Small intestine (tissue), 7 donors: ENCODE results near the gene ASPHD2. TPM values are rescaled to one million over a fixed set of nuclear protein-coding genes. Genes with fewer than 3 reads are reported as not detected.
A peak's percentile ranks its signal among the peaks of the same experiment; 100 is the strongest.

ENCODE experiments used
- DNase-seq, 2 donors: peaks; one replicate each; pipeline versions ENCODE4 v3.0.0 to v3.0.0-alpha.2; 2013
- FAIRE-seq: peaks from 2 replicates; lab custom pipeline; 2012; peaks lifted over from hg19 to GRCh38; lab: Jason Lieb, UNC
- H3K27ac ChIP-seq, 3 donors: one replicate each; pipeline ENCODE4 v1.5.1; 2013; ENCODE audit warnings: low read length in 2 of 3, mild to moderate bottlenecking in 2 of 3, control low read depth in 1 of 3, inconsistent platforms in 1 of 3, low read depth in 1 of 3, moderate library complexity in 1 of 3
- H3K27me3 ChIP-seq, 3 donors: one replicate each; pipeline ENCODE4 v1.6.1; 2013; ENCODE audit warnings: low read length in 3 of 3, inconsistent platforms in 1 of 3; ENCODE audit not compliant: control insufficient read depth in 3 of 3, insufficient read depth in 3 of 3
- H3K36me3 ChIP-seq, 3 donors: one replicate each; pipeline ENCODE4 v1.6.1; 2013; ENCODE audit warnings: low read length in 3 of 3, inconsistent platforms in 1 of 3, low read depth in 1 of 3, mild to moderate bottlenecking in 1 of 3, moderate library complexity in 1 of 3; ENCODE audit not compliant: control insufficient read depth in 3 of 3, insufficient read depth in 2 of 3
- H3K4me1 ChIP-seq, 3 donors: one replicate each; pipeline ENCODE4 v1.6.1; 2013; ENCODE audit warnings: low read length in 2 of 3, inconsistent platforms in 1 of 3, low read depth in 1 of 3, mild to moderate bottlenecking in 1 of 3, moderate library complexity in 1 of 3; ENCODE audit not compliant: control insufficient read depth in 3 of 3, insufficient read depth in 2 of 3
- H3K4me3 ChIP-seq, 3 donors: one replicate each; pipeline ENCODE4 v1.5.1; 2013; ENCODE audit warnings: low read length in 3 of 3, control low read depth in 1 of 3, inconsistent platforms in 1 of 3, low read depth in 1 of 3, mild to moderate bottlenecking in 1 of 3, moderate library complexity in 1 of 3
- H3K9me3 ChIP-seq, 2 donors: one replicate each; pipeline ENCODE4 v1.6.1; 2013; ENCODE audit warnings: low read depth in 1 of 2, low read length in 1 of 2; ENCODE audit not compliant: control insufficient read depth in 2 of 2, insufficient read depth in 1 of 2
- WGBS, 3 donors: extraction: QIAGEN DNeasy Blood & Tissue Kit; methylation state at CpG; one replicate each; pipeline ENCODE4 v1.1.7; 2013; 5-methylcytosine and 5-hydroxymethylcytosine counted together
- polyA plus RNA-seq, 4 donors: library from polyadenylated mRNA; stranded (reverse) in 3 of 4; unstranded in 1 of 4; fragments of 200-250 nt in 3 of 4; fragments of 120-200 nt in 1 of 4; gene quantifications; one replicate each; pipeline versions ENCODE4 v1.2.1 to v1.2.3, GENCODE V29; 2013
- donor health status: healthy with polysubstance abuse.
- donor health status: control.
- donor health status: control.
- donor health status: Bipolar disorder and iron deficiency.
- donor health status: healthy.

Gene ASPHD2
- polyA plus RNA-seq, 4 donors: 0.45 to 1.8 (median 0.65) TPM

DNA sequence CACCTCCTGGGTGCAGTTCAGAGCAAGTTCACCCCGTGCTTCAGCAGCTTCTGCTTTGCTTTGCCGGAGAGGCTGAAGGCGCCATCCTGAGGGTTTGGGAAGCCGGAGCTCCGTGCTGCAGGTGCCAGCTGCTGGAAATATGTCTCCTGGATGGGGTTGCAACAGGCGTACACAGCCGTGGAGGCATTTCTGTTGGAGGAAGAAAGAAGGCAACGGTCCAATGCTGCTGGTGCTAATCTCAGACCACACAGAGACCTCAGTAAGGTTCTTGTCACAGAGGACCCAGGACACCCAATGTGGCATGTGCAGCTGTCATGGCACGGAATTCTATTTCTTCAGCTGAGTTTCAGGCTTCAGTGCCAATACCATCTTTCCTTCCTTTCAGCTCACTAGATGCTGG lies 24.2 kb downstream of the ASPHD2 start:
- FAIRE-seq (no peak), DNase-seq (no peak)
- WGBS, 3 donors: 91 to 95% (median 94%) methylated on average over 9 of the region's 9 CpGs
- H3K27ac ChIP-seq: no peak overlapping the region
- no peaks in the 10 kb centered on the region for H3K9me3 ChIP-seq
- no peaks in the 10 kb centered on the region for H3K4me1 ChIP-seq
- H3K36me3 ChIP-seq: peaks cover 14 to 60% (median 17%) of the 10 kb centered on the region in 3 donors
- H3K4me3 ChIP-seq: no peak overlapping the region
- H3K27me3 ChIP-seq: no peaks in the 10 kb centered on the region

DNA sequence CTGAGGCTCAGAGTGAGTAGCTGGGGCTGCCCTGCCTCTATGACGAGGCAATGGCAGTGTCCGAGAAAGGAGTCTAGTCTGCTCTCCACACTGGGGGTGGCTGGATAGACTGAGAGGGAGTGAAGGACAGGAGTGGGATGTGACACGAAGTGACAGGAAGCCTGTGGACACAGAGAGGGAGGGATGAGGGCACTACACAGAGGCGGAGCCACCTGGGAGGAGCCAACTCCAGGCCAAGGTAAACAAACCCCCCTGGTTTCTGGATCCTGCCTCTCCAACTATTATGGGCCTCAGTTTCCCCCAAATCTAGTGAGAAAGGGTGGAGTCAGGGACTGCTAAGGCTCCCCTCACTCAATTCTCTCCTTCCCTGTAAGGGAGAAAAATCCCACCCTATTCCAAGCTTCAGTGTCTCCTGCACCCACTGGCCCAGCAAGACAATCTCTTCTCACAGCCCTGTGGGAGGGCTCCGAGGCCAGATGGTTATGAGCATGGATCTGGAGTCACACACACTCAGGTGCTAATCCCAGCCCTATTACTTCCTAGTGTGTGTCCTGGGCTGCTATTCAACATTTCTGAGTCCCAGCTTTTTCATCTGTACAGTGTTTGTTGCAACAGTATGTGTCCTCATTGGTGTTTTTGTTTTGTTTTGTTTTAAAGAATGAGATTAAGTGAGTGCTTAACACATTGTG lies 24.9 kb downstream of the ASPHD2 start:
- no peak for FAIRE-seq
- Histone ChIP-seq H3K36me3 (peaks cover 14 to 64% (median 20%) of the 10 kb centered on the region in 3 donors), H3K9me3 (no peaks in the 10 kb centered on the region), H3K4me3 (no peak overlapping the region), H3K4me1 (no peaks in the 10 kb centered on the region), H3K27me3 (no peaks in the 10 kb centered on the region), H3K27ac (no peak overlapping the region)
- DNase-seq: no peak
- 78 to 91% (median 88%) methylated on average over 5 of the region's 5 CpGs for WGBS, 3 donors

- H3K27ac ChIP-seq: no peak overlapping the region
- no peaks in the 10 kb centered on the region for H3K9me3 ChIP-seq
- H3K27me3 ChIP-seq: no peaks in the 10 kb centered on the region
- DNase-seq: no peak
- no peak overlapping the region for H3K4me3 ChIP-seq
- peaks cover 11 to 55% (median 16%) of the 10 kb centered on the region in 3 donors for H3K36me3 ChIP-seq
- FAIRE-seq: no peak
- H3K4me1 ChIP-seq: peaks cover 0 to 11% (median 0%) of the 10 kb centered on the region in 3 donors
- WGBS, 3 donors: 94 to 95% (median 94%) methylated on average over 26 of the region's 26 CpGs
These were observed 28.7 kb downstream of the ASPHD2 start for GRCh38 chr22:26457661-26458272.

DNA sequence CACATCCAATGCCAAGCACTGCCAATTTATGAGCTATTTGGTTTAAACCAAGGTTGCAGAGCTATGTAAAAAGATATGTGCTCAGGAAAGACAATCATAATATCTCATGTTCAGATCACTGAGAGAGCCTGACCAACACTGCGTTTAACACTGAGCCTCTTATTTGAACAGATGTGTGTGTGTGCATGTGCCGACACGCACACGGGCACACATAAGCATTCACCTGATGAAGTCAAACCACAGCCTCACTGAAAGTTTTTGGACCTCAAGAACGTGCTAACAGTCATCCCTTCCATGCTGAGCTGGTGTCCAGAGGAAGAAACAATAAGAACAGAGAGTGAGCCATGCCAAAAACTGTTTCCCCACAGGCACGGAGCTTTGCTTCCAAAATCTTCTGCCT lies 31.1 kb downstream of the ASPHD2 start:
- WGBS, 3 donors: 82 to 89% (median 88%) methylated on average over 6 of the region's 6 CpGs
- no peak overlapping the region for H3K27ac ChIP-seq
- no peaks in the 10 kb centered on the region for H3K27me3 ChIP-seq
- no peaks in the 10 kb centered on the region for H3K9me3 ChIP-seq
- peaks cover 0 to 26% (median 0%) of the 10 kb centered on the region in 3 donors for H3K4me1 ChIP-seq
- peaks cover 16 to 64% (median 22%) of the 10 kb centered on the region in 3 donors for H3K36me3 ChIP-seq
- H3K4me3 ChIP-seq: no peak overlapping the region
- FAIRE-seq: no peak
- DNase-seq: no peak

DNA sequence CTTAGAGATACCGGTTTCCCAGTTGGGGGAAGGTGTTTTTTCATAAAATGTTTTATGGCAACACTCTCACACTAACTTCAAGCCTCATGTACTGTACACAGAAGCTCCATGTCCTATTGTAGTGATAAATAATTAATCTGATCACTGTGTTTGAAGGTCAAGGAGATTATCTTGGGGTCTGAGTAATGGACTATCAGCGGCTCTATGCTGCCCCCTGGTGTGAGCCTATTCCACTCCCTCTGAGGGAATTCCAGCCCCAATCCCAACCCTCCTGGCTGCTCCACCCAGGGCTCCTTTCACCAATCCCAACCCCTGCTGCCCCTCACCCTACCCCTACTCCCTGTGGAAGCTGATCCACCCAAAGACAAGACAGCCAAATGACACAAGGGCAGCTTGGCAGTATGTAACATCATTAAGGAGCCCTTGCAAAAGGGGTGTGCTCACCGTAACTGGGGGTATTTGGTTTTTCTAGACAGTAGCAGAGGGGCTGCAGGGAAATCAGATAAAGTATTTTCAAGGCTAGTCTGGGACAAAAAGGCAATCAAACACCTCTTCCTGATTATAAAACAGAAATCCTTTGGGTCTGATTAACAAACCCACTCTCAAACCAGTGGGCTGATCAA lies 32.2 kb downstream of the ASPHD2 start:
- WGBS, 3 donors: 17 to 30% (median 28%) methylated on average over 3 of the region's 3 CpGs

GRCh38 chr22:26462051-26462450 lies 33.0 kb downstream of the ASPHD2 start:
- H3K27me3 ChIP-seq: no peaks in the 10 kb centered on the region
- no peak for FAIRE-seq
- H3K4me1 ChIP-seq: peaks cover 0 to 26% (median 0%) of the 10 kb centered on the region in 3 donors
- 93 to 96% (median 94%) methylated on average over 5 of the region's 5 CpGs for WGBS, 3 donors
- H3K9me3 ChIP-seq: no peaks in the 10 kb centered on the region
- peaks cover 13 to 65% (median 24%) of the 10 kb centered on the region in 3 donors for H3K36me3 ChIP-seq
- no peak for DNase-seq
- peak overlapping the region in 1 of 3 donors; percentile 66 for H3K27ac ChIP-seq
- no peak overlapping the region for H3K4me3 ChIP-seq

More for the DNA sequence above, 32.2 kb downstream of the ASPHD2 start:
- H3K4me3 ChIP-seq: no peak overlapping the region
- DNase-seq (peak; percentile 67 to 72), FAIRE-seq (no peak)
- H3K27me3 ChIP-seq: no peaks in the 10 kb centered on the region
- no peaks in the 10 kb centered on the region for H3K9me3 ChIP-seq
- H3K27ac ChIP-seq: no peak overlapping the region
- peaks cover 0 to 26% (median 0%) of the 10 kb centered on the region in 3 donors for H3K4me1 ChIP-seq
- peaks cover 13 to 67% (median 24%) of the 10 kb centered on the region in 3 donors for H3K36me3 ChIP-seq

DNA sequence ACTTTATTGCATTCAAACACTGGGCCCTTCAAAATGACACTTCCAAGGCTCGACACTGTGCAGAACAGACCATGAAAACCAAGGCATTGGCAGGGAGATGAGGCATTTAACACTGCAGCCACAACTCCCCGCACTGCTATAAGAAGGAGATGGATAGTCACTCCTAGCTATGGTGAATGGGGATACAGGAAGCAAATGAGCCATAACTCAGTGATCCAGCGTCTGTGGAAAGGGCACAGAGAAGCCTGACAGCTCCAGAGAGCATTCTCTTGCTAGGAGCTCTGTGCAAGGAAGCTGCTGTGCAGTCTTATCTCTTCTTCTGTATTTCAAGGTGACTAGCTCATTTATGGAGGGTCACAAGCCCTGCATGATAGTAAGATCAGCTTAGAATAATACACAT lies 33.6 kb downstream of the ASPHD2 start:
- no peak overlapping the region for H3K4me3 ChIP-seq
- H3K4me1 ChIP-seq: peaks cover 0 to 26% (median 0%) of the 10 kb centered on the region in 3 donors
- H3K27me3 ChIP-seq: no peaks in the 10 kb centered on the region
- no peak for FAIRE-seq
- H3K36me3 ChIP-seq: peaks cover 13 to 61% (median 21%) of the 10 kb centered on the region in 3 donors
- H3K27ac ChIP-seq: peak overlapping the region in 1 of 3 donors; percentile 66
- H3K9me3 ChIP-seq: no peaks in the 10 kb centered on the region
- 87 to 94% (median 89%) methylated on average over 3 of the region's 3 CpGs for whole genome bisulfite sequencing, 3 donors
- no peak for DNase-seq

- DNase-seq (peak; percentile 21 to 80), FAIRE-seq (no peak)
- no peak overlapping the region for H3K4me3 ChIP-seq
- H3K27ac ChIP-seq: peak overlapping the region in 1 of 3 donors; percentile 68
- peaks cover 8 to 60% (median 18%) of the 10 kb centered on the region in 3 donors for H3K36me3 ChIP-seq
- H3K4me1 ChIP-seq: peaks cover 0 to 26% (median 0%) of the 10 kb centered on the region in 3 donors
- H3K27me3 ChIP-seq: no peaks in the 10 kb centered on the region
- no peaks in the 10 kb centered on the region for H3K9me3 ChIP-seq
- 69 to 78% (median 75%) methylated on average over 10 of the region's 10 CpGs for WGBS, 3 donors
These were observed 34.1 kb downstream of the ASPHD2 start for GRCh38 chr22:26463101-26463661.
